ENCODE measurements around the gene CNOT6L.

GRCh38 chr4:77865259-77865658, 46.1 kb upstream of the CNOT6L start:
- TF ChIP-seq CTCF (IDR thresholded peaks at IDR 0.05; ENCODE audit: low read length): no peak
- TF ChIP-seq EZH2 (optimal IDR thresholded peaks at IDR 0.05; ENCODE audit: low read depth, low read length): no peak
- no peak for TF ChIP-seq EZH2phosphoT487 (IDR thresholded peaks at IDR 0.05; ENCODE audit: low read length)
